Vagina (tissue), 2 donors: ENCODE measurements around the gene DYNLT1.

Experiments used
- POLR2A ChIP-seq, 2 donors: fragments of 450-650 bp; IDR thresholded peaks; one replicate each; pipeline ENCODE4 v1.6.1; 2017; ENCODE audit warnings: antibody characterized with exemption in 2 of 2, mild to moderate bottlenecking in 2 of 2, moderate library complexity in 2 of 2
- POLR2AphosphoS5 ChIP-seq, 2 donors: sonication (generic); formaldehyde crosslinking; IDR thresholded peaks; one replicate each; pipeline ENCODE4 v1.9.0; 2017; ENCODE audit warnings: antibody characterized with exemption in 2 of 2, mild to moderate bottlenecking in 2 of 2, low read depth in 1 of 2; ENCODE audit not compliant: insufficient read depth in 1 of 2
- TF ChIP-seq, protein P1 (sequence below), 3 experiments: fragments of 450-650 bp in 2 of 3; fragments of 200-600 bp in 1 of 3; sonication (generic) in 1 of 3; IDR thresholded peaks; one replicate each; pipeline ENCODE4 v1.5.1; 2017 to 2019; ENCODE audit warnings: antibody characterized with exemption in 3 of 3, mild to moderate bottlenecking in 2 of 3, moderate library complexity in 2 of 3

GRCh38 chr6:158624684-158625682 lies 19.6 kb downstream of the DYNLT1 start:
- TF ChIP-seq, protein P1, sequence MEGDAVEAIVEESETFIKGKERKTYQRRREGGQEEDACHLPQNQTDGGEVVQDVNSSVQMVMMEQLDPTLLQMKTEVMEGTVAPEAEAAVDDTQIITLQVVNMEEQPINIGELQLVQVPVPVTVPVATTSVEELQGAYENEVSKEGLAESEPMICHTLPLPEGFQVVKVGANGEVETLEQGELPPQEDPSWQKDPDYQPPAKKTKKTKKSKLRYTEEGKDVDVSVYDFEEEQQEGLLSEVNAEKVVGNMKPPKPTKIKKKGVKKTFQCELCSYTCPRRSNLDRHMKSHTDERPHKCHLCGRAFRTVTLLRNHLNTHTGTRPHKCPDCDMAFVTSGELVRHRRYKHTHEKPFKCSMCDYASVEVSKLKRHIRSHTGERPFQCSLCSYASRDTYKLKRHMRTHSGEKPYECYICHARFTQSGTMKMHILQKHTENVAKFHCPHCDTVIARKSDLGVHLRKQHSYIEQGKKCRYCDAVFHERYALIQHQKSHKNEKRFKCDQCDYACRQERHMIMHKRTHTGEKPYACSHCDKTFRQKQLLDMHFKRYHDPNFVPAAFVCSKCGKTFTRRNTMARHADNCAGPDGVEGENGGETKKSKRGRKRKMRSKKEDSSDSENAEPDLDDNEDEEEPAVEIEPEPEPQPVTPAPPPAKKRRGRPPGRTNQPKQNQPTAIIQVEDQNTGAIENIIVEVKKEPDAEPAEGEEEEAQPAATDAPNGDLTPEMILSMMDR (IDR thresholded peaks at IDR 0.05), result no peak
- TF ChIP-seq POLR2AphosphoS5 (IDR thresholded peaks at IDR 0.05; ENCODE audit: insufficient read depth in 1 of 2, low read depth in 1 of 2) (no peak), POLR2A (IDR thresholded peaks at IDR 0.05) (no peak)
